ENCODE data around the gene SLC66A2.

SLC66A2 gene

DNA sequence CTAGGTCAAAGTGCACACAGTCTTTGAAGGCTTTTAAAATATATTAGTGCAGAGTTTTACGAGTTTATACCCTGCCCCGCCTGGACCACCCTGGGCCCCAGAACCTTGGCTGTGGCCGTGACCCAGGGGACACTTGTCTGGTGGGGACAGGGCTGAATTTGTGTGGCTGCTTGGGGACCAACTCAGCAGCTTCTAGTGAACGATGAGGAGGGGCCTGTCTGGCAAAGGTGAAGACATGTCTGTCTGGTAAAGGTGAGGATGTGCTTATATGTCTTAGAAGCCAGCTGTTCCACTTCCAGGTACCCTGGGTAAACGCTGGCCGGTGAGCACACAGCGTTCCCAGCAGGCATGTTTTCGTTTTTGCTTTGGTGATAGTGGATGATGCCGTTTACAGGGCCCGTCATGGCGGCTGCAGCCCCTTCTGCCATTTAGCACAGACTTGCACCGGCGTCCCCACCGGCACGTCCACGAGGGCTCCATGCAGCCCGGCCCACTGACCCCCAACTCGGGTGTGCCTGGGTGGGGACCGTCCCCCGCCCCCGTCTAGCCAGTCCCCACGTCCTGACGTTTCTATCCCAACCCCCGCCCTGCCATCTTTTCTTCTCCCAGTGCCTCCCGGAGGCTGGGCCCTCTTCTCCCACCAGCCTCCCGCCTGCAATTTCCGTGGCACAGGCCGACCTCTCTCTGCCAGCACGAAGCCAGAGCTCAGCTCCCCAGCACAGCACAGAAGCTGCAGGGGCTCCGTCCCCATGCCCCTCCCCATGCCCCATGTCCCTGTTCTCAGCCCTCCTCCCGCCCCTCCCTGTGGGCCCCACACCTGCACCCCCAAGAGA is 67.8 kb downstream of the SLC66A2 start:
- TF ChIP-seq GABPA (IDR thresholded peaks at IDR 0.05; ENCODE audit: low read depth), result no peak
- no peak for TF ChIP-seq CTCF (IDR thresholded peaks at IDR 0.05; ENCODE audit: insufficient read depth, low read length)
- TF ChIP-seq, protein P1, sequence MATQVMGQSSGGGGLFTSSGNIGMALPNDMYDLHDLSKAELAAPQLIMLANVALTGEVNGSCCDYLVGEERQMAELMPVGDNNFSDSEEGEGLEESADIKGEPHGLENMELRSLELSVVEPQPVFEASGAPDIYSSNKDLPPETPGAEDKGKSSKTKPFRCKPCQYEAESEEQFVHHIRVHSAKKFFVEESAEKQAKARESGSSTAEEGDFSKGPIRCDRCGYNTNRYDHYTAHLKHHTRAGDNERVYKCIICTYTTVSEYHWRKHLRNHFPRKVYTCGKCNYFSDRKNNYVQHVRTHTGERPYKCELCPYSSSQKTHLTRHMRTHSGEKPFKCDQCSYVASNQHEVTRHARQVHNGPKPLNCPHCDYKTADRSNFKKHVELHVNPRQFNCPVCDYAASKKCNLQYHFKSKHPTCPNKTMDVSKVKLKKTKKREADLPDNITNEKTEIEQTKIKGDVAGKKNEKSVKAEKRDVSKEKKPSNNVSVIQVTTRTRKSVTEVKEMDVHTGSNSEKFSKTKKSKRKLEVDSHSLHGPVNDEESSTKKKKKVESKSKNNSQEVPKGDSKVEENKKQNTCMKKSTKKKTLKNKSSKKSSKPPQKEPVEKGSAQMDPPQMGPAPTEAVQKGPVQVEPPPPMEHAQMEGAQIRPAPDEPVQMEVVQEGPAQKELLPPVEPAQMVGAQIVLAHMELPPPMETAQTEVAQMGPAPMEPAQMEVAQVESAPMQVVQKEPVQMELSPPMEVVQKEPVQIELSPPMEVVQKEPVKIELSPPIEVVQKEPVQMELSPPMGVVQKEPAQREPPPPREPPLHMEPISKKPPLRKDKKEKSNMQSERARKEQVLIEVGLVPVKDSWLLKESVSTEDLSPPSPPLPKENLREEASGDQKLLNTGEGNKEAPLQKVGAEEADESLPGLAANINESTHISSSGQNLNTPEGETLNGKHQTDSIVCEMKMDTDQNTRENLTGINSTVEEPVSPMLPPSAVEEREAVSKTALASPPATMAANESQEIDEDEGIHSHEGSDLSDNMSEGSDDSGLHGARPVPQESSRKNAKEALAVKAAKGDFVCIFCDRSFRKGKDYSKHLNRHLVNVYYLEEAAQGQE (IDR thresholded peaks at IDR 0.05; ENCODE audit: insufficient replicate concordance, low read depth), result no peak
- no peak for TF ChIP-seq SPI1 (IDR thresholded peaks at IDR 0.05; ENCODE audit: borderline replicate concordance, low read depth)
- TF ChIP-seq POLR2AphosphoS5 (IDR thresholded peaks at IDR 0.05; ENCODE audit: low read depth), result no peak
- Histone ChIP-seq H3K27me3 (ENCODE audit: insufficient read depth, poor library complexity, severe bottlenecking) (no peaks in the 10 kb centered on the region), H3K27ac (replicated peaks) (no peak overlapping the region), H3K4me3 (replicated peaks; ENCODE audit: insufficient read depth, low read length) (no peak overlapping the region)
- DNase-seq (ENCODE audit: low read depth in 1 of 2, low spot score in 1 of 2), result no peak

DNA sequence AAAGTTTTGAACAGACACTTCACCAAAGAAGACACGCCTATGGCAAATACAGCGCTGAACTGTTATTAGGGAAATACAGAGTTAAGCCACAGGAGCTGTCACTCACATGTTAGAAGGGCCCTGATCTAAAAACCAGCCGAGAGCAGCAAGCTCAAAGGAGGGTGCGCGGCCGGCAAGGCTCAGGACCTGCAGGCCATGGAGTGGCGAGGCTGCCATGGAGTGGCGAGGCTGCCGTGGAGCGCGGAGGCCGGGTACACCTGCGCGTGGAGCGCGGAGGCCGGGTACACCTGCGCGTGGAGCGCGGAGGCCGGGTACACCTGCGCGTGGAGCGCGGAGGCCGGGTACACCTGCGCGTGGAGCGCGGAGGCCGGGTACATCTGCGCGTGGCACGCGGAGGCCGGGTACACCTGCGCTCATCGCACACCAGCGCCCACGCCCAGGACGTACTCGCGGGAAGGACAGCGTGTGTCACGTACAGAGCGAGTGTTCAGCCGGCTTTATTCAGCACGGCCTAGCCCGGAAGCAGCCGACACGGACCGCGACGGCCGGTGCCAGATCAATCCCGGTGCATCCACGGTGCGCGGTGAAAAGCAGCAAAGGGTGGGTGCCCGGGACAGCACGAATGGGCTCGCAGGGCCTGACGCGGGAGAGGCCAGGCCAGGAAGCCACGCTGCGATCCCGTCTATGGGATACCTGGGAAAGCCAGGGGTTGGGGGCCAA is 68.8 kb downstream of the SLC66A2 start:
- Histone ChIP-seq H3K27ac (replicated peaks) (no peak overlapping the region), H3K27me3 (ENCODE audit: insufficient read depth, poor library complexity, severe bottlenecking) (no peaks in the 10 kb centered on the region), H3K4me3 (replicated peaks; ENCODE audit: insufficient read depth, low read length) (no peak overlapping the region)
- no peak for DNase-seq (ENCODE audit: low read depth in 1 of 2, low spot score in 1 of 2)
- TF ChIP-seq CTCF (IDR thresholded peaks at IDR 0.05; ENCODE audit: insufficient read depth, low read length) (no peak), POLR2AphosphoS5 (IDR thresholded peaks at IDR 0.05; ENCODE audit: low read depth) (no peak), GABPA (IDR thresholded peaks at IDR 0.05; ENCODE audit: low read depth) (no peak), SPI1 (IDR thresholded peaks at IDR 0.05; ENCODE audit: borderline replicate concordance, low read depth) (no peak)
- TF ChIP-seq, protein P1 (IDR thresholded peaks at IDR 0.05; ENCODE audit: insufficient replicate concordance, low read depth), result no peak

DNA sequence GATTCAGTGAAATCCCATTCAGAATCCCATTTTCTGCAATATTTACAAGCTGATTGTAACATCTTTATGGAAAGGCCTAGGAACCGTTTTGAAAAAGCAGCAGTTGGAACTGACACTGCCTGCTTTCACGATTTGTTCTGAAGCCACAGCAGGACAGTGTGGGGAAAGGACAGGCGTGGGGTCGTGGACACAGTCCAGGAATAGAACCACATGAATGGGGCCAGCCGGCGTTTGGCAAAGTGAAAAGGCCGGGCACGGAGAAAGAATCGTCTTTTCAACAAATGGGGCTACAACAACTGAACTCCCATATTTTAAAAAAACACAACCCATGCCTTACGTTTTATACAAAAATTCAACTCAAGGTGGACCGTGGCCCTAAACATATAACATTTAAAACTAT is 69.8 kb downstream of the SLC66A2 start:
- no peaks in the 10 kb centered on the region for H3K27me3 ChIP-seq (ENCODE audit: insufficient read depth, poor library complexity, severe bottlenecking)
- DNase-seq (ENCODE audit: low read depth in 1 of 2, low spot score in 1 of 2), result no peak
- H3K27ac ChIP-seq (replicated peaks), result no peak overlapping the region
- H3K4me3 ChIP-seq (replicated peaks; ENCODE audit: insufficient read depth, low read length), result no peak overlapping the region
- no peak for TF ChIP-seq CTCF (IDR thresholded peaks at IDR 0.05; ENCODE audit: insufficient read depth, low read length)
- TF ChIP-seq POLR2AphosphoS5 (IDR thresholded peaks at IDR 0.05; ENCODE audit: low read depth), result no peak
- TF ChIP-seq GABPA (IDR thresholded peaks at IDR 0.05; ENCODE audit: low read depth), result no peak
- TF ChIP-seq, protein P1 (IDR thresholded peaks at IDR 0.05; ENCODE audit: insufficient replicate concordance, low read depth), result no peak
- TF ChIP-seq SPI1 (IDR thresholded peaks at IDR 0.05; ENCODE audit: borderline replicate concordance, low read depth), result no peak
